Airway epithelial cell (primary cell): ENCODE measurements around the gene OBSCN. TPM values are rescaled to one million over a fixed set of nuclear protein-coding genes. Genes with fewer than 3 reads are reported as not detected.

Experiments used
- total RNA-seq: library from RNA; depleted of rRNA; stranded (reverse); fragments of >200 nt; gene quantifications from 2 replicates; pipeline ENCODE4 v1.2.3, GENCODE V29; 2015

Gene OBSCN
- 1.3 and 4.0 TPM in 2 replicates for total RNA-seq

GRCh38 chr1:228207851-228208821, at the start of gene OBSCN:
TSS of gene OBSCN (plus strand) at chr1:228208044. CDS start at chr1:228211784, 3,740 bp downstream.

GRCh38 chr1:228165372-228166169, 42.3 kb upstream of the OBSCN start, which contains the start of gene IBA57:
TSS of gene IBA57 (plus strand) at chr1:228165804. CDS start at chr1:228165817, 13 bp downstream.

GRCh38 chr1:228416217-228416933, 208.5 kb downstream of the OBSCN start, which contains the start of gene TRIM17:
TSS of gene TRIM17 (minus strand) at chr1:228416861. CDS start at chr1:228415072, 1,789 bp downstream.

Other genes with a start within 250 kb of the OBSCN start
- gene WNT3A, start 201.0 kb upstream of the OBSCN start, total RNA-seq = 0.14 and 0.28 TPM in 2 replicates
- 302 and 424 TPM in 2 replicates for gene ARF1, start 125.3 kb upstream of the OBSCN start, total RNA-seq
- gene C1orf35, start 104.7 kb upstream of the OBSCN start, total RNA-seq = 23.6 and 27.2 TPM in 2 replicates
- gene MRPL55, start 98.7 kb upstream of the OBSCN start, total RNA-seq = 119 and 123 TPM in 2 replicates
- gene GUK1, start 67.8 kb upstream of the OBSCN start, total RNA-seq = 394 and 419 TPM in 2 replicates
- gene GJC2, start 58.1 kb upstream of the OBSCN start, total RNA-seq = 0.99 and 2.3 TPM in 2 replicates
- 1.8 and 3.2 TPM in 2 replicates for gene IBA57, start 42.2 kb upstream of the OBSCN start, total RNA-seq
- gene TRIM11, start 198.8 kb downstream of the OBSCN start, total RNA-seq = 34.1 and 42.5 TPM in 2 replicates
- gene TRIM17, start 208.8 kb downstream of the OBSCN start, total RNA-seq = 0.21 and 4.0 TPM in 2 replicates